SK-N-SH (cell line): ENCODE results near the gene CCL27. TPM values are rescaled to one million over a fixed set of nuclear protein-coding genes. Genes with fewer than 3 reads are reported as not detected.

Source experiments
- CHD2 ChIP-seq: fragments of 150-350 bp; IDR thresholded peaks from 2 replicates; pipeline ENCODE4 v1.6.1; 2018; ENCODE audit warnings: low read length; ENCODE audit not compliant: partially characterized antibody
- EZH2phosphoT487 ChIP-seq: fragments of 200-600 bp; sonication (generic); IDR thresholded peaks from 2 replicates; pipeline ENCODE4 v1.6.1; 2017; ENCODE audit warnings: low read depth, mixed run types, mild to moderate bottlenecking, antibody characterized with exemption, moderate library complexity, borderline replicate concordance
- FOSL2 ChIP-seq: IDR thresholded peaks from 2 replicates; pipeline ENCODE4 v1.4.0; 2012; ENCODE audit warnings: low read depth, mild to moderate bottlenecking, moderate library complexity, borderline replicate concordance
- FOXJ3 ChIP-seq: sonication (generic); formaldehyde crosslinking; IDR thresholded peaks from 2 replicates; pipeline ENCODE4 v1.5.1; 2020; ENCODE audit warnings: mild to moderate bottlenecking, missing genetic modification reagents
- FOXM1 ChIP-seq: IDR thresholded peaks from 2 replicates; pipeline ENCODE4 v1.4.0; 2012; ENCODE audit warnings: low read depth, mild to moderate bottlenecking
- GABPA ChIP-seq: IDR thresholded peaks from 2 replicates; pipeline ENCODE4 v1.4.0; 2012; ENCODE audit warnings: low read depth, mild to moderate bottlenecking
- GATA2 ChIP-seq: sonication (generic); formaldehyde crosslinking; IDR thresholded peaks from 2 replicates; pipeline ENCODE4 v1.5.0; 2020; ENCODE audit warnings: mild to moderate bottlenecking, missing genetic modification reagents
- JUND ChIP-seq: IDR thresholded peaks from 2 replicates; pipeline ENCODE4 v1.4.0; 2012
- MEF2A ChIP-seq: IDR thresholded peaks from 2 replicates; pipeline ENCODE4 v1.4.0; 2012; ENCODE audit warnings: low read depth, borderline replicate concordance
- NFIC ChIP-seq: IDR thresholded peaks from 2 replicates; pipeline ENCODE4 v1.4.0; 2012; ENCODE audit warnings: borderline replicate concordance
- POLR2AphosphoS5 ChIP-seq: IDR thresholded peaks from 2 replicates; pipeline ENCODE4 v1.6.1; 2012; ENCODE audit warnings: low read depth, low read length
- RAD21 ChIP-seq: IDR thresholded peaks from 2 replicates; pipeline ENCODE4 v1.6.1; 2012; ENCODE audit warnings: mild to moderate bottlenecking, low read length
- TCF12 ChIP-seq: IDR thresholded peaks from 2 replicates; pipeline ENCODE4 v1.4.0; 2012
- TEAD4 ChIP-seq: IDR thresholded peaks from 2 replicates; pipeline ENCODE4 v1.4.0; 2012; ENCODE audit warnings: mild to moderate bottlenecking, borderline replicate concordance; ENCODE audit not compliant: insufficient read depth
- polyA plus RNA-seq, 3 experiments: library from polyadenylated mRNA; depleted of rRNA; stranded (reverse); fragments of >200 nt; gene quantifications; 2 replicates each; pipeline ENCODE4 v1.2.3, GENCODE V29; 2012
- TF ChIP-seq, protein P1 (sequence below): IDR thresholded peaks from 2 replicates; pipeline ENCODE4; 2012
- TF ChIP-seq, protein P2 (sequence below): fragments of 200-600 bp; sonication (generic); IDR thresholded peaks from 2 replicates; pipeline ENCODE4 v1.6.1; 2017; ENCODE audit warnings: antibody characterized with exemption, mild to moderate bottlenecking, moderate library complexity
- TF ChIP-seq, protein P3 (sequence below): IDR thresholded peaks from 2 replicates; pipeline ENCODE4 v1.4.0; 2012; ENCODE audit warnings: low read depth, borderline replicate concordance
- TF ChIP-seq, protein P4 (sequence below): fragments of 150-350 bp; IDR thresholded peaks from 2 replicates; pipeline ENCODE4 v1.6.1; 2016; ENCODE audit warnings: mild to moderate bottlenecking, low read depth, low read length

Gene CCL27
- polyA plus RNA-seq, 1 of the 3 experiments (the other 2 are of a cell fraction): not detected

DNA sequence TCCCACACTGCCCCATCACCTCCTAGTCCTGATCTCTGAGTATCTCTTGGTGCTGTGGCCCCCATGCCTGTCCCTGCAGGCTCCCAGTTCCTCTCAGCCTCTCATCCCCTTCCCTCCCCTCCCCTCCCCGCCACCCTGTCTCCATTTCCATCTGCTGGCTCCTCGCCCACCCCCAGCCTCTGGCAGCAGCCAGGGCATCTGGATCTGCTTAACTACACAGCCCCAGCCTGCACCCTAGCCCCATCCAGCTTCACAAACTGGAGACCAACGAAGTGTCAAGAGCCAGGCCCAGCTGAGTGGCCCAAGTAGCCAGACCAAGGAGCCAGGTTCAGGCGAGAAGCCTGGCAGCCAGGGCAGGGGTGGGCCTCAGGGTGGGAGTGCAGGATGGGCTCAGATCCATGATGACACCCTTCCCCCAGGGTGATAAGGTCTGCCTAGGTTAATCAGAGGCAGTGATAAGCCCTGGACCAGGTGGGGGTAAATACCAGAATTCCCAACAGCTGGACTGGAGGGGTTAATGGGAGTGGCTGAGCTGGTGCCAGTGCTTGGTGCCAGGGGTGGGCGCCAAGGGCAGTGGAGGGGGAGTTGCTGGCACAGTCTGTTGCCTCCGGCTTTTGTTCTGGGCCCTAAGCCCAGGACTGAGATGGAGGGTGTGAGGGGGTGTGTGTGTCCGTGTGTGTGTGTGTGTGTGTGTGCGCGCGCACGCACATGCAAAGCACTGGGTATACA is 8.0 kb downstream of the CCL27 start (continued):
- TF ChIP-seq, protein P1, sequence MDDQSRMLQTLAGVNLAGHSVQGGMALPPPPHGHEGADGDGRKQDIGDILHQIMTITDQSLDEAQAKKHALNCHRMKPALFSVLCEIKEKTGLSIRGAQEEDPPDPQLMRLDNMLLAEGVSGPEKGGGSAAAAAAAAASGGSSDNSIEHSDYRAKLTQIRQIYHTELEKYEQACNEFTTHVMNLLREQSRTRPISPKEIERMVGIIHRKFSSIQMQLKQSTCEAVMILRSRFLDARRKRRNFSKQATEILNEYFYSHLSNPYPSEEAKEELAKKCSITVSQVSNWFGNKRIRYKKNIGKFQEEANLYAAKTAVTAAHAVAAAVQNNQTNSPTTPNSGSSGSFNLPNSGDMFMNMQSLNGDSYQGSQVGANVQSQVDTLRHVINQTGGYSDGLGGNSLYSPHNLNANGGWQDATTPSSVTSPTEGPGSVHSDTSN: peak; percentile 36; the same call in 1 of the 2 replicates
- TF ChIP-seq, protein P2, sequence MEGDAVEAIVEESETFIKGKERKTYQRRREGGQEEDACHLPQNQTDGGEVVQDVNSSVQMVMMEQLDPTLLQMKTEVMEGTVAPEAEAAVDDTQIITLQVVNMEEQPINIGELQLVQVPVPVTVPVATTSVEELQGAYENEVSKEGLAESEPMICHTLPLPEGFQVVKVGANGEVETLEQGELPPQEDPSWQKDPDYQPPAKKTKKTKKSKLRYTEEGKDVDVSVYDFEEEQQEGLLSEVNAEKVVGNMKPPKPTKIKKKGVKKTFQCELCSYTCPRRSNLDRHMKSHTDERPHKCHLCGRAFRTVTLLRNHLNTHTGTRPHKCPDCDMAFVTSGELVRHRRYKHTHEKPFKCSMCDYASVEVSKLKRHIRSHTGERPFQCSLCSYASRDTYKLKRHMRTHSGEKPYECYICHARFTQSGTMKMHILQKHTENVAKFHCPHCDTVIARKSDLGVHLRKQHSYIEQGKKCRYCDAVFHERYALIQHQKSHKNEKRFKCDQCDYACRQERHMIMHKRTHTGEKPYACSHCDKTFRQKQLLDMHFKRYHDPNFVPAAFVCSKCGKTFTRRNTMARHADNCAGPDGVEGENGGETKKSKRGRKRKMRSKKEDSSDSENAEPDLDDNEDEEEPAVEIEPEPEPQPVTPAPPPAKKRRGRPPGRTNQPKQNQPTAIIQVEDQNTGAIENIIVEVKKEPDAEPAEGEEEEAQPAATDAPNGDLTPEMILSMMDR: no peak
- TF ChIP-seq RAD21 (0 out of 2 replicates have a peak, but pooled peaks have one; percentile 6), TCF12 (peak; percentile 94), TEAD4 (no peak), FOXJ3 (CRISPR knock-in tag) (peak; percentile 39; the same call in 1 of the 2 replicates), JUND (no peak), POLR2AphosphoS5 (no peak; the same call in 1 of the 2 replicates), GATA2 (CRISPR knock-in tag) (peak; percentile 81), EZH2phosphoT487 (no peak), NFIC (peak; percentile 73), FOXM1 (no peak), GABPA (no peak), FOSL2 (no peak), CHD2 (peak; percentile 63), MEF2A (no peak)
- TF ChIP-seq, protein P3, sequence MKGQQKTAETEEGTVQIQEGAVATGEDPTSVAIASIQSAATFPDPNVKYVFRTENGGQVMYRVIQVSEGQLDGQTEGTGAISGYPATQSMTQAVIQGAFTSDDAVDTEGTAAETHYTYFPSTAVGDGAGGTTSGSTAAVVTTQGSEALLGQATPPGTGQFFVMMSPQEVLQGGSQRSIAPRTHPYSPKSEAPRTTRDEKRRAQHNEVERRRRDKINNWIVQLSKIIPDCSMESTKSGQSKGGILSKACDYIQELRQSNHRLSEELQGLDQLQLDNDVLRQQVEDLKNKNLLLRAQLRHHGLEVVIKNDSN: no peak
- TF ChIP-seq, protein P4, sequence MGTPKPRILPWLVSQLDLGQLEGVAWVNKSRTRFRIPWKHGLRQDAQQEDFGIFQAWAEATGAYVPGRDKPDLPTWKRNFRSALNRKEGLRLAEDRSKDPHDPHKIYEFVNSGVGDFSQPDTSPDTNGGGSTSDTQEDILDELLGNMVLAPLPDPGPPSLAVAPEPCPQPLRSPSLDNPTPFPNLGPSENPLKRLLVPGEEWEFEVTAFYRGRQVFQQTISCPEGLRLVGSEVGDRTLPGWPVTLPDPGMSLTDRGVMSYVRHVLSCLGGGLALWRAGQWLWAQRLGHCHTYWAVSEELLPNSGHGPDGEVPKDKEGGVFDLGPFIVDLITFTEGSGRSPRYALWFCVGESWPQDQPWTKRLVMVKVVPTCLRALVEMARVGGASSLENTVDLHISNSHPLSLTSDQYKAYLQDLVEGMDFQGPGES: no peak
